Measurements from ENCODE around the gene TLR9. TPM values are rescaled to one million over a fixed set of nuclear protein-coding genes. Genes with fewer than 3 reads are reported as not detected.
A peak's percentile ranks its signal among the peaks of the same experiment; 100 is the strongest.

TLR9 gene
- polyA plus RNA-seq, 1 of the 3 experiments (the other 2 are of a cell fraction): 0.12 TPM

- DNase-seq: peak; percentile 99
- Histone ChIP-seq H3K9me3 (no peaks in the 10 kb centered on the region), H3K27me3 (ENCODE audit: insufficient read depth) (no peaks in the 10 kb centered on the region), H3K9ac (peak within 1 kb of the TSS; percentile 81), H2AFZ (ENCODE audit: low read depth) (peak within 1 kb of the TSS; percentile 95), H3K4me2 (peak within 1 kb of the TSS; percentile 97), H4K20me1 (ENCODE audit: insufficient read depth) (no peaks in the 10 kb centered on the region), H3K9me2 (no peaks in the 10 kb centered on the region), H3K36me3 (replicated peaks in 1 of 2; ENCODE audit: control insufficient read depth in 1 of 2, insufficient read depth in 2 of 2, low read length in 1 of 2) (peaks cover 22 to 27% of the 10 kb centered on the region in 2 experiments), H3F3A (replicated peaks; ENCODE audit: insufficient read depth) (peaks cover 5% of the 10 kb centered on the region), H3K4me3 (ENCODE audit: low read depth in 2 of 2, low read length in 1 of 2) (peak within 1 kb of the TSS; percentile 87 to 98), H3K4me1 (ENCODE audit: control insufficient read depth in 1 of 2, insufficient read depth in 2 of 2, low read depth in 1 of 2, low read length in 1 of 2) (peaks cover 7 to 20% of the 10 kb centered on the region in 2 experiments), H3K79me2 (ENCODE audit: insufficient read depth) (peaks cover 33% of the 10 kb centered on the region), H3K27ac (ENCODE audit: low read depth in 2 of 2, low read length in 1 of 2) (peak within 1 kb of the TSS; percentile 57 to 75; a peak in 3 of 4 replicates)
- CTCF ChIA-PET: interaction anchor here (2.0 kb wide), 1 partner anchor 22 kb away, joined by 9 read pairs; no protein-coding TSS in a partner anchor
- POLR2A ChIA-PET: interaction anchor here (0.7 kb wide), 1 partner anchor 44 kb away, joined by 3 read pairs; the partner anchor contains the start of gene POC1A
- 4% methylated on average over 31 of the region's 71 CpGs for WGBS (ENCODE audit: low lambda C conversion rate)
- TF ChIP-seq POLR2AphosphoS5 (IDR thresholded peaks at IDR 0.05; ENCODE audit: low read depth, low read length): peak; percentile 95
- TF ChIP-seq CHD2 (IDR thresholded peaks at IDR 0.05; ENCODE audit: low read length, partially characterized antibody): peak; percentile 29
- TF ChIP-seq RAD21 (IDR thresholded peaks at IDR 0.05; ENCODE audit: low read length): peak; percentile 13; the same call in 1 of the 2 replicates
- TF ChIP-seq SIN3A (IDR thresholded peaks at IDR 0.05; ENCODE audit: borderline replicate concordance, low read depth, low read length): peak; percentile 55; the same call in 1 of the 2 replicates
- TF ChIP-seq RCOR1 (IDR thresholded peaks at IDR 0.05; ENCODE audit: low read length): no peak
- TF ChIP-seq IRF3 (IDR thresholded peaks at IDR 0.05; ENCODE audit: low read depth, low read length): no peak
- TF ChIP-seq MXI1 (IDR thresholded peaks at IDR 0.05; ENCODE audit: low read depth, low read length): peak; percentile 58; the same call in 1 of the 2 replicates
- peak; percentile 31; the same call in 1 of the 2 replicates for TF ChIP-seq TAF1 (IDR thresholded peaks at IDR 0.05; ENCODE audit: borderline replicate concordance, low read depth, low read length)
- TF ChIP-seq PBX3 (IDR thresholded peaks at IDR 0.05): no peak
- TF ChIP-seq NRF1 (IDR thresholded peaks at IDR 0.05; ENCODE audit: low read depth, low read length): peak; percentile 98
- no peak for TF ChIP-seq CTCF (IDR thresholded peaks at IDR 0.05)
- TF ChIP-seq USF2 (IDR thresholded peaks at IDR 0.05; ENCODE audit: borderline replicate concordance, low read depth, low read length): no peak
Measured at GRCh38 chr3:52197842-52198625, 27.4 kb downstream of the TLR9 start, which contains the start of gene ALAS1. TSS of gene ALAS1 (plus strand) at chr3:52198160. CDS start at chr3:52199242, 1,082 bp downstream.
